Measurements from ENCODE around the gene HPN. TPM values are rescaled to one million over a fixed set of nuclear protein-coding genes. Genes with fewer than 3 reads are reported as not detected.

Gene HPN
- total and polyA plus RNA-seq, 2 of the 13 experiments (the other 11 are each of a cell fraction or from before 2014, with no cell fraction given) = 46.7 to 261 TPM

- in situ Hi-C loops (cut with HindIII; ENCODE audit: extremely low pct_ligation_motif_present, low pct_unique_long_range_greater_than_20kb) = no loop called here
- Histone ChIP-seq H3K9ac (ENCODE audit: insufficient read depth, low read depth, low read length) (peak overlapping the region; percentile 38), H3K9me3 (ENCODE audit: low read length) (no peaks in the 10 kb centered on the region), H2AFZ (ENCODE audit: low read length) (no peak overlapping the region), H4K20me1 (ENCODE audit: insufficient read depth, low read length) (peaks cover 46% of the 10 kb centered on the region), H3K4me2 (ENCODE audit: low read depth, low read length) (peak overlapping the region; percentile 79), H3K4me1 (ENCODE audit: insufficient read depth, low read length) (peaks cover 62% of the 10 kb centered on the region), H3K27me3 (ENCODE audit: control insufficient read depth in 1 of 2, insufficient read depth in 2 of 2, low read length in 2 of 2) (no peaks in the 10 kb centered on the region; a peak in 1 of 5 replicates), H3K36me3 (replicated peaks in 1 of 2; ENCODE audit: control insufficient read depth in 1 of 2, insufficient read depth in 2 of 2, low read length in 2 of 2) (peaks cover 8 to 15% of the 10 kb centered on the region in 2 experiments), H3K79me2 (ENCODE audit: insufficient read depth, low read length) (peaks cover 54% of the 10 kb centered on the region), H3K27ac (ENCODE audit: extremely low read length, insufficient read depth, low read length) (peak overlapping the region; percentile 2), H3K4me3 (replicated peaks in 1 of 3; ENCODE audit: insufficient read depth in 1 of 3, low read depth in 2 of 3, low read length in 3 of 3) (peak overlapping the region in 1 of 3 experiments; percentile 23; a peak in 2 of 6 replicates)
- ChIA-PET CTCF (ENCODE audit: low intra/inter-chr PET ratio, low total read pairs) (no interaction called here), POLR2A (interaction anchor here (4.3 kb wide), 1 partner anchor 9 kb away, joined by 75 read pairs; no protein-coding TSS in a partner anchor)
- FAIRE-seq = no peak
- BruUV-seq (replicated peaks) = no TSS peak
- no peak for DNase-seq (ENCODE audit: low spot score)
- intact Hi-C loops (cut with micrococcal nuclease; ENCODE audit: unreplicated experiment) = no loop called here
- TF ChIP-seq, protein P1, sequence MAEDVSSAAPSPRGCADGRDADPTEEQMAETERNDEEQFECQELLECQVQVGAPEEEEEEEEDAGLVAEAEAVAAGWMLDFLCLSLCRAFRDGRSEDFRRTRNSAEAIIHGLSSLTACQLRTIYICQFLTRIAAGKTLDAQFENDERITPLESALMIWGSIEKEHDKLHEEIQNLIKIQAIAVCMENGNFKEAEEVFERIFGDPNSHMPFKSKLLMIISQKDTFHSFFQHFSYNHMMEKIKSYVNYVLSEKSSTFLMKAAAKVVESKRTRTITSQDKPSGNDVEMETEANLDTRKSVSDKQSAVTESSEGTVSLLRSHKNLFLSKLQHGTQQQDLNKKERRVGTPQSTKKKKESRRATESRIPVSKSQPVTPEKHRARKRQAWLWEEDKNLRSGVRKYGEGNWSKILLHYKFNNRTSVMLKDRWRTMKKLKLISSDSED (CRISPR knock-in tag; IDR thresholded peaks at IDR 0.05) = no peak
- TF ChIP-seq ZNF768 (CRISPR knock-in tag; IDR thresholded peaks at IDR 0.05) (peak; percentile 32; the same call in 1 of the 2 replicates), ZNF296 (CRISPR knock-in tag; conservative IDR thresholded peaks at IDR 0.05) (no peak), POLR2A (IDR thresholded peaks at IDR 0.05; ENCODE audit: insufficient read depth in 1 of 2, low read depth in 2 of 2, low read length in 2 of 2) (0 out of 4 replicates have a peak, but pooled peaks of 1 of the 2 experiments have one; percentile 23)
- TF ChIP-seq, protein P2, sequence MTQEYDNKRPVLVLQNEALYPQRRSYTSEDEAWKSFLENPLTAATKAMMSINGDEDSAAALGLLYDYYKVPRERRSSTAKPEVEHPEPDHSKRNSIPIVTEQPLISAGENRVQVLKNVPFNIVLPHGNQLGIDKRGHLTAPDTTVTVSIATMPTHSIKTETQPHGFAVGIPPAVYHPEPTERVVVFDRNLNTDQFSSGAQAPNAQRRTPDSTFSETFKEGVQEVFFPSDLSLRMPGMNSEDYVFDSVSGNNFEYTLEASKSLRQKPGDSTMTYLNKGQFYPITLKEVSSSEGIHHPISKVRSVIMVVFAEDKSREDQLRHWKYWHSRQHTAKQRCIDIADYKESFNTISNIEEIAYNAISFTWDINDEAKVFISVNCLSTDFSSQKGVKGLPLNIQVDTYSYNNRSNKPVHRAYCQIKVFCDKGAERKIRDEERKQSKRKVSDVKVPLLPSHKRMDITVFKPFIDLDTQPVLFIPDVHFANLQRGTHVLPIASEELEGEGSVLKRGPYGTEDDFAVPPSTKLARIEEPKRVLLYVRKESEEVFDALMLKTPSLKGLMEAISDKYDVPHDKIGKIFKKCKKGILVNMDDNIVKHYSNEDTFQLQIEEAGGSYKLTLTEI (CRISPR knock-in tag; conservative IDR thresholded peaks at IDR 0.05) = no peak
- TF ChIP-seq, protein P3, sequence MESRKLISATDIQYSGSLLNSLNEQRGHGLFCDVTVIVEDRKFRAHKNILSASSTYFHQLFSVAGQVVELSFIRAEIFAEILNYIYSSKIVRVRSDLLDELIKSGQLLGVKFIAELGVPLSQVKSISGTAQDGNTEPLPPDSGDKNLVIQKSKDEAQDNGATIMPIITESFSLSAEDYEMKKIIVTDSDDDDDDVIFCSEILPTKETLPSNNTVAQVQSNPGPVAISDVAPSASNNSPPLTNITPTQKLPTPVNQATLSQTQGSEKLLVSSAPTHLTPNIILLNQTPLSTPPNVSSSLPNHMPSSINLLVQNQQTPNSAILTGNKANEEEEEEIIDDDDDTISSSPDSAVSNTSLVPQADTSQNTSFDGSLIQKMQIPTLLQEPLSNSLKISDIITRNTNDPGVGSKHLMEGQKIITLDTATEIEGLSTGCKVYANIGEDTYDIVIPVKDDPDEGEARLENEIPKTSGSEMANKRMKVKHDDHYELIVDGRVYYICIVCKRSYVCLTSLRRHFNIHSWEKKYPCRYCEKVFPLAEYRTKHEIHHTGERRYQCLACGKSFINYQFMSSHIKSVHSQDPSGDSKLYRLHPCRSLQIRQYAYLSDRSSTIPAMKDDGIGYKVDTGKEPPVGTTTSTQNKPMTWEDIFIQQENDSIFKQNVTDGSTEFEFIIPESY (CRISPR knock-in tag; IDR thresholded peaks at IDR 0.05) = peak; percentile 51; the same call in 1 of the 2 replicates
- WGBS (ENCODE audit: low lambda C conversion rate) = 89% methylated on average over 16 of the region's 18 CpGs
- no peak for ATAC-seq
Measured at GRCh38 chr19:35004517-35005255, 36.8 kb upstream of the HPN start.
